ENCODE results near the gene C5.
"Not testable (repeated sequence)": the region's sequence is repeated elsewhere in the genome, so short reads cannot be mapped to it uniquely, and the experiment has no call there.

The C5 gene

DNA sequence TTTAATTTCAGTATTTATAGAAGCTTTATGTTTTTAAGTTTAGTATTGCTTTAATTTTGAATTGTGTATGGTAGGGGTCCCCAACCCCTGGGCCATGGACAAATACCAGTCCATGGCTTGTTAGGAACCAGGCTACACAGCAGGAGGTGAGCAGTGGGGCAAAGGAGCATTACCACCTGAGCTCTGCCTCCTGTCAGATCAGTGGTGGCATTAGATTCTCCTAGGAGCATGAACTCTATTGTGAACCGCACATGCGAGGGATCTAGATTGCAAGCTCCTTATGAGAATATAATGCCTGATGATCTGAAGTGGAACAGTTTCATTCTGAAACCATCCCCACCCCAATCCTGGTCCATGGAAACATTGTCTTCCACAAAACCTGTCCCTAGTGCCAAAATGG is 1.9 kb downstream of the C5 start:
- no peak for DNase-seq

DNA sequence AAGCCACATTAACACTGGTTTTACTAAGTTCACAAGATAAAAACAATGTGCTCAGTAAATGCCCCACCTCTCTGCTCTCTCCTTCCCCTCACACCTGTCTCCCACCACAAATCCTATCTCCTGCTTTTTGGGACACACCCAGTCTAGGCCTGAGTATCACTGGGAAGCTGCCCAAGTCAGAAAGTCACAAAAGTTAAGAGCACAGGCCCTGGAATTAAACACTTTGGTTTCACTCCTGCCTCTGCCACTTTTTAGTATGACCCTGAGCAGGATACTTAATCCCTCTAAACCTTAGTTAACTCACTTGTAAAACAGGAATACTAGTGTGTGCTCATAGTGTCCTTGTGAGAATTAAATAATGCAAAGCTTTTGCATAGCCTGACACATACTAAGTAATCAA is 11.3 kb downstream of the C5 start:
- DNase-seq = no peak

DNA sequence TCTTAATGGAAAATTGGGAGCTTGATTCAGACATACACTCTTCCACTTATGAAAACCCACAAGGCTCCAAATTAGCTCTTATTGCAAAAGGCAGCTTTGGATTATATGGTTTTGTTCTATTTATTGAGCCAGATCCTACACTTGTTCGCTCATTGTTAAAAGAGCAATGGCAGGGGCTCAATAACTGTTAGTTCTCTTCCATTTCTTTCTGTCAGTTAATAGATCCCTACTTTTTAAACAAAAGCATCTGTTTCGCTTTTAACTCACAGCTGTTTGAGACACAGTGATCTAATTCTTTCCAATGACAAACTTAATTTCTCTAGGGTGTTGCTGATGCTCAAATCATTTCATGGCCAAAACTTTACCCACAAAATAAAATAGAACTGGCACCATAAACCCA is 11.7 kb downstream of the C5 start:
- no peak for DNase-seq

DNA sequence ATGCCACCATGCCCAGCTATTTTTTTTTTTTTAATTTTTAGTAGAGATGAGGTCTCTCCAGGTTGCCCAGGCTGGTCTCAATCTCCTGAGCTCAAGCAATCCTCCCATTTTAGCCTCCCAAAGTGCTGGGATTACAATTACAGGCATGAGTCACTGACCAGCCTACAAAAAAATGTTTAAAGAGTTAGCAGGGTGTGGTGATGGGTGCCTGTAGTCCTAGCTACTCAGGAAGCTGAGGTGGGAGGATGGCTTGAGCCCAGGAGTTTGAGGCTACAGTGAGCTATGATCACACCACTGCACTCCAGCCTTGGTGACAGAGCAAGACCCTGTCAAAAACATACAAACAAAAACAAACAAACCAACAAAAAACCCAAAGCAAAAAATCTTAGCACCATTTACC is 14.4 kb downstream of the C5 start:
- not testable (repeated sequence) for DNase-seq

DNA sequence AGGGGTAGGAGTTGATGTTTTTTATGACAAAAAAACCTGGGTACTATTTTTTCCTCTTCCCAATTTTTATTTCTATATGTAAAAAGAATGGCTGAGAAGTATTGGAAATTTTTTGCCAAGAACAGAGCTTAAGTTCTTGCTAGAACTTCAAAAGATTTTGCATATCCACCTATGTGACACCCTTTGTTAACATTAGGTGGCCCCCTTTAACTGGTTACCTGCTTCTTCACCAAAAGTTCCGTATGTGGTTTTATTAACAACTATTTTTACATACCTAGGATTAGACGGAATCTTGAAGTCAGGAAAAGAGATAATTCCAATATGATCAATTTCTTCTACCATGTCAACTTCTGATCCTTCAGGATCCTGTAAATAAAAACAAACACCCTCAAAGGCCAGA is 15.5 kb downstream of the C5 start:
- no peak for DNase-seq

DNA sequence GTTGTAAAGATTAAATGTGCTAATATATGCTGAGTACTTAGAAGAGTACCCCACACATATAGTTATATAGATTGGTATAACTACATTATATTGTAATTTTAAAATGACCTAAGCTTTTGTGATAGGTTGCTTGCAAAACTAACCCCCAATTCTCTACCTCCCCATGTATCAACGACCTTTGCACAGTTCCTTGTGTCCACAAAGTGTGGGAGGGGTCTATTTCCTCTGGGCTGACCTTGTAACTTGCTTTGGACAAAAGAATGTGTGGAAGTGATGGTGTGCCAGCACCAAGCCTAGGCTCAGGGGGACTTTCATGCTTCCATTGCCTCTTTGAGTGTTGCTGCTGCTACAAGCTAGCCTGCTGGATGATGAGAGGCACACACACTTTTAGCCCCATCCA is 20.6 kb downstream of the C5 start:
- no peak for DNase-seq

DNA sequence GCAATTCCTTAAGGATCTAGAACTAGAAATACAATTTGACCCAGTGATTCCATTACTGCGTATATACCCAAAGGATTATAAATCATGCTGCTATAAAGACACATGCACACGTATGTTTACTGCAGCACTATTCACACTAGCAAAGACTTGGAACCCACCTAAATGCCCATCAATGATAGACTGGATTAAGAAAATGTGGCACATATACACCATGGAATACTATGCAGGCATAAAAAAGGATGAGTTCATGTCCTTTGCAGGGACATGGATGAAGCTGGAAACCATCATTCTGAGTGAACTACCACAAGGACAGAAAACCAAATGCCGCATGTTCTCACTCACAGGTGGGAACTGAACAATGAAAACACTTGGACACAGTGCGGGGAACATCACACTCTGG is 21.8 kb downstream of the C5 start:
- DNase-seq = not testable (repeated sequence)

DNA sequence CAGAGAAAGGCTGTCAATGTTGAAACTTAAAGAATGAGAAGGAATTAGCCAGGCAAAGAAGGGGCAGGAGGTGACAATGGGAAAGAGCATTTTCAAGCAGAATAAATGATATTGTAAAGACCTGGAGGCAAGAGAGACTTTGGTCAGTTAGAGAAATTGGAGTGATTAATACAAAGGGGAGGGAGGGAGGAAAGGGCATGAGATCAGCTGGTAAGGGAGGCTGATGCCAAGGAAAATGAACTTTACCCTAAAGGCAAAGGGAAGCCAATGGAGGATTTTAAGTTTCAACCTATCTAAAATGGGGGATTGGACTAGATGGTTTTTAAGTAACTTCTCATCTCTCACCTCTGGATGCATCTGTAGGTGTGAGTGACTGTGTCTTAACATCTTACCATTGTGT is 23.3 kb downstream of the C5 start:
- no peak for DNase-seq

DNA sequence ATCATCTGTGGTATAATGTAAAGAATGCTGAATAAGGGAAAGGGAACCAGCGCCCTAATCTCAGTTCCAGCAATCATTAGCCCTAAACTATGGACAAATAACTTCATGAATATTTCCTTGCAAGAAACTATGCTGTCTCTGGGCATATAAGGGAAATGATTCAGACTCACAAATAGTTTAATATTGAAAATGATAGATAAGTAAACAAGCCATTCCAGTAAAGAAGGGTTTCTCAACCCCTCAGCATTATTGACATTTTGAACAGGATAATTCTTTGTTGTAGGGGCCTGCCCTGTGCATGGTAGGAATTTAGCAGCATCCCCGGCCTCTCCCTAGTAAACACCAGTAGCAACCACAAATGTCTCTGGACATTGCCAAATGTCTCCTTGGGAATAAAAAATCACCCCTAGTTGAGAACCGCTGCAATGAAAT is 23.8 kb downstream of the C5 start:
- DNase-seq = no peak

DNA sequence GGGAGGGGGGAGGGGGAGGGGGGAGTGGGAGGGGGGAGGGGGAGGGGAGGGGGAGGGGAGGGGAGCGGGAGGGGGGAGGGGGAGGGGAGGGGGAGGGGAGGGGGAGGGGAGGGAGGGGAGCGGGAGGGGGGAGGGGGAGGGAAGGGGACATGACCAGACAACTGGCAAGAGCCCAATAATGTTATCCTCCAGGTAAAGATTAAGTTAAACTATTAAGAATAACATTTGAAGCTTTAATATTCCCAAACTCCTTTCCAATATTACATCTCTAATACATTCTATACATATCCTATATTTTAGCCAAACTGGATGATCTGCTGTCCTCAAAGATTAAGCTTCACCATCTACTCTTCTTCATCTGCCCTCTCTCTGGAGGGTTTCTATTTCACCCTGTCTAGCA is 25.8 kb downstream of the C5 start:
- no peak for DNase-seq

DNA sequence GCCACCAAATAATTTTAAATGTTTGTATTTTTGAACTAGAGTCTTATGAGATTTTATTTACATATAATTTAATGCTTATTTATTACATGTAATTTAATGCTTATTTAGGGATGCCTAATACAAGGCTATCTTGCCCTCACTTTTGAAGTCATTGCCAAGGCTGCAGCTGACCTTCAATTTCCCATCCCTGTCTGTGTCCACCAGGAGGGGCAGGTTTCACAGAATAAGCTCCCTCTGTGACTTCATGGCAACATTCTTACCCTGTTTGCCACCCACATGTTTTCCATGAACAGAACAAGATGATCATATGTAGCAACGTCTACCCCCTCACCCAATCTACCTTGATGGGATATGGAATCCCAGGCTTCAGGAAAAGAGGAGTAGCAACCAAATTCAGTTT is 27.0 kb downstream of the C5 start:
- DNase-seq = no peak

DNA sequence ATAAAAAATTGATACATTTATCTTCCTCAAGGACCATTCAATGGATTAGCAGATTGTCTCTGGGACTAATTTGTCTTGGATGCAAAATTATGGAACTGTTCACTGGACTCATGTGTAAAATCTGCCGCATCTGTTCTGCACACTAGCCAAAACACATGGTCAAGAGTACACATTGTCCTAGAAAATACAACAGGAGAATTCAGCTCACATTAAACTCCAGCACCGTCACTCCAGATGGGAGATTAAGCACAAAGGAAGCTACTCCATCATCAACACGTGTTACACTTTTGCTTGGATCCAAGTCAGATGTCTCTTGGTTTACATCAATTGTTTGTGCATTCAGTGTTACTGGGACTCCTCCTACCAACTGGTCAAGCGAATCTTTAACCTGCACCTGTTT is 28.8 kb downstream of the C5 start:
- no peak for DNase-seq

DNA sequence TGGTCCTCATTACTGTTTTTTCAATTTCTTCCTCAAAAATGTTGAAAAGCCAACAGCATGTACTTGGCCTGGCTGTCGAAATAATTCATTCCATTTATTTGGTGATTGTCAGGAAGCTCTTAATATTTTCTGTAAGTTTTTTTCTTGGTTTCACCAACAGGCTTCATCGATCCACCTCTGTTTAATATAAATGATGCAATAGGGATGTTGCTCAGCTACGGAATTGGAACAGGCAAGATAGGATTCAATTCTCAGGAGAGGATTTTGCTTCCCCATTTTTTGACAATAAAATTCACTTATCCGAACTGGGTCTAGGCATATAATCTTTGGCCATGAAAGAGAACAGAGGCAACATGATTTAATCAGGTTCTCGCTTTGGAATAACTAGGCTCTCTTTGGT is 30.8 kb downstream of the C5 start:
- DNase-seq = no peak

DNA sequence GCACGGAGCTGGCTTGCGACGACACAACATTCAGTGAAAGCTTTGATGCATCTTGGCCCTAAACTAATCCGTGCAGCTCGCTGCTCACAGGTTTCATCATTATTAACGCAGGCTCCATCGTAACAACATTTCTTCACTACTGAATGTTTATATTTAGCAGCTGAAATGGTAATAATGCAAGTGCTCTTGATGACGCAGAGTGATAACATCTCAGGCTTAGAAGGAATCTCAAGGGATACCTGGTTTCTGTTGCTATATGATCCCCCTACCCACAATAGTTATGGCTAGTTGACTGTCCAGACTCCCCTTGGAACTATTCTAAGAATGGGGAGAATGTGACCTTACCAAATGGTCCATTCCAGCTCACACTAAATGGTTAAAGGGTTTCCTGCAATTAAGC is 36.2 kb downstream of the C5 start:
- no peak for DNase-seq

DNA sequence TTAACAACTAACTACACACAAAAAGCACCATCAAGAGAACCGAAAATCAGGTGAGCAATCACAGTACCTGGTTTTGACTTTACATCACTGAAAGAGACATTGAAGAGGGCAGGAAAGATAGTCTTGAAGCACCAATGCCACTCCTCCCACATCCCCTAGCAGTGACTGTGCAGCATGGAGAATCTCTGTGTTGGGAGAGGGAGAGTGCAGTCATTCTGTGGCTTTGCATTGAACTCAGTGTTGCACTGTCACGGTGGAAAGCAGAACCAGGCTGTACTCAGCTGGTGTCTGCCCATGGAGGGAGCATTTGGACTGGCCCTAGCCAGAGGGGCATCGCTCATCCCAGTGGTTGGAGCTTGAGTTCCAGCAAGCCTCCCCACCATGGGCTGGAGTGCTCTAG is 40.4 kb downstream of the C5 start:
- DNase-seq = no peak

DNA sequence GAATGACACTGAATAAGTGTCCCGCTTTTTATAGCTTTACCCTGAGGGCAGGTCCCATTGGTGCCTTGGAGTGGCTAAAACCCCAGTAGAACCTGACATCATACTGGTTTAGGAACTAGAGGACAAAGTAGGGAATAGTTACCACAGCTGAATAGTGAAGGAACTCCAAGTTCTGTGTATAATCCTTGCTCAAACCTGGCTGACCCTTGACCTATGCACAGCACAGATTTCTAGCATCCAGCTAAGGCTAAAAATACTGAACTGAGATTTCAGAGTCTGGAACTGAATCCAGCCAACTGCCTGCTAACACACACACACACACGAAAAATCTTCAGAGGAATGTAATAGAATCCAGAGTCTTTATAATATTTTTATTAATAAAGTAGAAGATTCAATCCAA is 50.8 kb downstream of the C5 start:
- no peak for DNase-seq

DNA sequence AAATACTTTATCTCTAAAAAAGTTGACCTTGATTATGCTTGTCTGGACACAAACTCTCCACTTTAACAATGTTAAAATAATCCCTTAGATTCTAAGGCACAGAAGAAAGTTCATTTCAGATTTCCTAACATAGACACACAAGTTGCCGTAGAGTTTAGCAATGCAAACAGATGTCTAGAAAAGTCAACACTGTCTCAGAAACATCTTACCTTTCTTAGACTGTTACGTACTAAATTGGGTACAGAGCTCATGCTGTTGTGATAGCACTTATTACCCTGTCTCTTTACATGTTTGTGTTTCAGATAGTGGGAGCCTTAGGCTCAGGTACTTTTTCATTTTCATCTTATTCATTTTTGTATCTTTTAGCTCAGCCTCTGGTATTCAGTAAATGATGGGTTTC is 52.0 kb downstream of the C5 start:
- no peak for DNase-seq

DNA sequence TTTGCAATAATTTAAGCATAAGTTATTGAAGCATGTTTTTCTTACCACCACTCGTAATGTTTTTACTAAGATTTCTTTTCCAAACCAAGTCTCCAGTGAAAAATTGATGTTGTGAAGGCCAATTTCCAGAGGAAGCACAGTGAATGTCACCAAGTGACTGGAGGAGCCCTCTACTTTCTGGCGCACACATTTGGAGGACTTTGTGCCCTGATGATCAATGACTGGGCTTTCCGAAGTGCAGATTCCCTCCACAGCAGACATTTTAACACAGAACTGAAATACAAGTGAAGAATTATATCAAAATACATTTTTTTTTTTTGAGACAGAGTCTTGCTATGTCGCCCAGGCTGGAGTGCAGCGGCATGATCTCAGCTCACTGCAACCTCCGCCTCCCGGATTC is 52.6 kb downstream of the C5 start:
- DNase-seq = no peak

DNA sequence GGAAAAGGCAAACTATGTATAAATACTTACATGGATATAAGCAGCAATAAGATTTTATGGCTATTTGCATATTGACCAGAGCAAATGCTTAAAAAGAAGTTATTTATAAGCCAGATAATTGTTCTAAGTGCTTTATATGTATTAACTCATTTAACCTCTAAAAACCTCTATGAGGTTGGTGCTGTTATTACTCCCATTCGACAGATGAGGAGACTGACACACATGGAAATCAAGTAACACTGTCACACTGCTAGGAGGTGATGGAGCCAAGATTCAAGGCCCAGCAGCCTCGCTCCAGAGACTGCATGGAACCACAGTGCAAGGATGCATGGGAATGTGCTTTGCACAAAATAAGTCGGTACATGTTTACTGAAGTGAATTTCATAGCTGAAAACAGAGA is 53.7 kb downstream of the C5 start:
- no peak for DNase-seq

DNA sequence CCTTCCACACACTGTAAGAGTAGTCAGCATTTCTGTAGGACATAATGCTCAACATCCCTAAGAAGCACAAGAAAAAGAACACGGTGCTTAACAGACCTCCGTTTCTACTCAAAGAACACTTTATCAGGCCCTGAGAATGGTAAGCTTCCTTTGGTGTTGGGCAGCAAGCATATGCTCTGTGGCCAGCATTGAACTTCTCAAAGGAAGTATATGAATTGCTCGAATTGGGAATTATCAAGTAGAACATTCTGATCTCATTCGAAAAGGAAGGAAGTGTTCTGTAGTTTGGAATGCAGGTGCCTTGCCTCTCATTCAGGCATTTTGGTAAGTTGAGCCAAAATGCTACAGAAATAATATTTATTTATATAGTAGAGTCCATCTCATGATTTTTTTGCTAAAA is 61.0 kb downstream of the C5 start:
- DNase-seq = no peak

DNA sequence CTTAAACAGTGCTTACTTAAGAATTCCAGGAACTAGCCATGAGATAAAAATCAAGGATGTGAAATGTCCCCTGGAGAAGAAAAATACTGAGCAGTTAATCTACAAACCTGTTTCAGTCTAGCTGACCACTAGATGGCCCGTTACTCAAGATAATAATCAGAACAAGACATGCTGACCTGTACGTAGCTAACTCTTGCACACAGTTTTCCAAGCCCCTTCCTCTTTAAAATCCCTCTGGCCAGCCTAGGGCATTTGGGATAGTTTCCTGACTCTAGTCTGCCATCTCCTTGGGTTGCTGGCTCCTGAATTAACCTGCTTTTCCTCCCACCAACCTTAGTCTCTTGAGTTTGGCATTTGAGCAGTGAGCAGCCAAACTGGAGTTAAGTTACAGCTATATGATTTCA is 64.3 kb downstream of the C5 start:
- DNase-seq = no peak

DNA sequence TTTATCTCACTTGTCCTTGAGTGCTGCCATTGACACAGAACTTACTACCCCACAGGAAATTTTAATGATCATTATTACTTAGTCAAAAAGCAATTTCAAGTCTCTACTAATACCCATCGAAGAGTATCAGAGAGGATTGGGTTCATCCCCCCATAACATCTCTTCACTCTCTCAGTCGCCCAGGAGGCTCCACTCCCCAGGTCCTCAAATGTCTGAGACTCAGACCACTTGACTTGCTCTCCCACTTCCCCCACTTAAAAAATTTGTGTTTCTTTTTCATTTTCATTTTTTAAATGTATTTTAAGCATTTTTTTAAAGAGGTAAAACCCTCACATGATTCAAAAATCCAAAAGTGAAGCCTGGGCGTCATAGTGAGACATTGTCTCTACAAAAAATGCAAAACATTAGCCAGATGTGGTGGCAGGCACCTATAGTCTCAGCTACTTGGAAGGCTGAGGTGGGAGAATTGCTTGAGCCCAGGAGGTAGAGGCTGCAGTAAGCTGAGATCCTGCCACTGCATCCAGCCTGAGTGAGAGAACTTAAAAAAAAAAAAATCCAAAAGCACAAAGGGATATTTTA is 66.7 kb downstream of the C5 start:
- DNase-seq = no peak

DNA sequence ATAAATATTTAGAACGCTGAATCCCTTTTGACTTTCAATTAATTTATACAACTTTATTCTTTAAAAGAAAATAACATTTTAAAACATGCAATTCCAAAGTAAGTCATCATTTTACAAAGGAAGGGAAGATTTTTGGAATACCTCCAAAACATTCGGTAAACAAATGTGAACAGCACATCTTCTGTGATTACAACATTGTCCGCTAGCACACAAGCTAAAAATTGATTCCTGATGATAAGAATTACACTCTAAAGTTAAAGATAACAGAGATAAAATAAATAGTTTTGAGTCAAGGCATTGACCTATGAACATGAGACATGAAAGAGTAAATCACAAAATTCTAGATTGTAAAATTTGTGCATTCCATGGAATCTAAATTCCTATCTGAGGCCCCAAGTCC is 67.2 kb downstream of the C5 start:
- DNase-seq = no peak

DNA sequence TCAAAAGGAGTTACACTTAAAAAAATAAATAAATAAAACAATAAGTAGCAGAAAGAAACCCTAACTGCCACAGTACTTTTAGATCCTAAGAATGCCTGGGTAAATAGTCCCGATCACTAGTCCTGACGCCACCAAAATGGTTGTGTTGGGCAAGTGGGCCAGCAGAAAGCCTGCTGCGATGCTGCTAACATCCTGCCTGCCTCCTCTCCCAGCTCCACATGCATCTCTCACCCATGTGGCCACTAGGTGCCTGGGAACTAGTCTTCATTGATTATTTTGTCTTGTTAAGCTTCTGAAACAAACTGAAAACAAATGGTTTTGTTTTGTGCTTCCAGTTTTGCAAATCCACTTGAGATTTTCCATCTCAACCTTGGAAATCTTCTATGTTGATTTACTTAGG is 69.1 kb downstream of the C5 start:
- DNase-seq = no peak

DNA sequence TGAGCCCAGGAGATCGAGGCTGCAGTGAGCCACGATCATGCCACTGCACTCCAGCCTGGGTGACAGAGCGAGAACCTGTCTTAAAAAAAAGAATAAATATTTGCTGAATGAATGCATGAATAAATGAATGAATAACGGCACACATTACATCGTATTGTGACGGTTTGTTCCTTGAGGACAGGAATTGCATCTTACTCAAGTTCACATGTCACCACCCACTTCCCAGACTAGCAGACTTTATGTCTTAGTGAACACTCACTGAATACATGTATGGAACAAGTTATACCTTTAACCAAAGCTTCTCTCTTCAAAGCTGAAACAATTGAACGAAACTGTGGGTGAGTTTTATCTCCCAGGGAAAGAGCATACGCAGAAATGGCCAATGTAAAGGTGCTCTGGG is 70.3 kb downstream of the C5 start:
- DNase-seq = no peak

DNA sequence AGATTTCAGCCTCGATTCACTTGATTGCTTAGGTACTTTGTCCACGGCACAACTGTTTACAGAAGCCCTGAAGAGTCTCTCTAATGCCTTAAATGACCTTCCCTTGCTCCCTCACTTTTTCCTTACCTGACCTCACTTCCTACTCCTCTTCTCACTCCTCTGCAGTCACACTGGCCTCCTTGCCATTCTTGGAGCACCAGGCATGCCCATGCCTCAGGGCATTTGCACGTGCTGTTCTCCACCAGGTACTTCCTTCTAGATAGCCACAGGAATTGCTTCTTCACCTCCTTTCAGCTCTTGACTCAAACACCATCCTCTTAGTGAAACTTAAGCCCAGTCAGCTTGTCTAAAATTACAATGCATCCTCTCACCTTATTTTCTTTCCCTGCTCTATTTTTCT is 71.1 kb downstream of the C5 start:
- DNase-seq = no peak

All from NCI-H2029 treated with DMSO at 0.1 percent for 48 hours (cell line).